T-helper 2 cell treated with Interferon-gamma antibody and Interleukin-4, amounts not matched to agents 5 μg/mL and 100 μg/mL, for 36 hours (primary cell): ENCODE results near the gene RNU2-63P.
A peak's percentile ranks its signal among the peaks of the same experiment; 100 is the strongest.
"Not testable (repeated sequence)": the region's sequence is repeated elsewhere in the genome, so short reads cannot be mapped to it uniquely, and the experiment has no call there.

Experiments used
- DNase-seq: peaks from one replicate; pipeline ENCODE4 v3.0.0; 2021; ENCODE audit warnings: low spot score
- H3K27ac Mint-ChIP-seq: one replicate; pipeline ENCODE4 v1.8.0; 2021; ENCODE audit warnings: mild to moderate bottlenecking, mixed read lengths
- H3K27me3 Mint-ChIP-seq: one replicate; pipeline ENCODE4 v1.8.0; 2021; ENCODE audit warnings: low read depth, mixed read lengths
- H3K36me3 Mint-ChIP-seq: one replicate; pipeline ENCODE4 v1.8.0; 2021; ENCODE audit warnings: low read depth, mixed read lengths
- H3K4me1 Mint-ChIP-seq: one replicate; pipeline ENCODE4 v1.8.0; 2021; ENCODE audit warnings: low read depth, mixed read lengths
- H3K4me3 Mint-ChIP-seq: one replicate; pipeline ENCODE4 v1.8.0; 2022; ENCODE audit warnings: mild to moderate bottlenecking, moderate library complexity, mixed read lengths
- H3K9me3 Mint-ChIP-seq: one replicate; pipeline ENCODE4 v1.8.0; 2021; ENCODE audit warnings: mixed read lengths

Gene RNU2-63P

GRCh38 chr2:88017780-88018038 lies 1.4 kb upstream of the RNU2-63P start:
- not testable (repeated sequence) for H3K27me3 Mint-ChIP-seq

GRCh38 chr2:88016960-88017779 lies 823 bp upstream of the RNU2-63P start:
- H3K9me3 Mint-ChIP-seq = peaks cover 7% of the 10 kb centered on the region
- DNase-seq = no peak
- no peaks in the 10 kb centered on the region for H3K27me3 Mint-ChIP-seq
- H3K4me1 Mint-ChIP-seq = peaks cover 20% of the 10 kb centered on the region
- peaks cover 2% of the 10 kb centered on the region for H3K36me3 Mint-ChIP-seq
- H3K4me3 Mint-ChIP-seq = peak overlapping the region; percentile 98
- H3K27ac Mint-ChIP-seq = peak overlapping the region; percentile 99

More at GRCh38 chr2:88017780-88018038, 1.4 kb upstream of the RNU2-63P start:
- not testable (repeated sequence) for H3K9me3 Mint-ChIP-seq, H3K36me3 Mint-ChIP-seq, DNase-seq
- peak overlapping the region; percentile 98 for H3K4me3 Mint-ChIP-seq
- H3K27ac Mint-ChIP-seq = peak overlapping the region; percentile 71
- peaks cover 20% of the 10 kb centered on the region for H3K4me1 Mint-ChIP-seq

- Mint-ChIP-seq H3K27me3 (no peaks in the 10 kb centered on the region), H3K36me3 (no peaks in the 10 kb centered on the region), H3K4me3 (no peak overlapping the region), H3K27ac (no peak overlapping the region), H3K9me3 (no peaks in the 10 kb centered on the region), H3K4me1 (peaks cover 4% of the 10 kb centered on the region)
- no peak for DNase-seq
Measured at GRCh38 chr2:88011011-88011410, 5.3 kb downstream of the RNU2-63P start.

GRCh38 chr2:88010136-88010535 lies 6.2 kb downstream of the RNU2-63P start:
- H3K27me3 Mint-ChIP-seq = no peaks in the 10 kb centered on the region
- H3K36me3 Mint-ChIP-seq = no peaks in the 10 kb centered on the region
- H3K4me1 Mint-ChIP-seq = peaks cover 4% of the 10 kb centered on the region
- H3K9me3 Mint-ChIP-seq = no peaks in the 10 kb centered on the region
- no peak overlapping the region for H3K27ac Mint-ChIP-seq
- no peak for DNase-seq
- H3K4me3 Mint-ChIP-seq = no peak overlapping the region

- no peak for DNase-seq
- H3K9me3 Mint-ChIP-seq = no peaks in the 10 kb centered on the region
- H3K27me3 Mint-ChIP-seq = peaks cover 2% of the 10 kb centered on the region
- H3K4me1 Mint-ChIP-seq = peaks cover 2% of the 10 kb centered on the region
- no peak overlapping the region for H3K27ac Mint-ChIP-seq
- H3K36me3 Mint-ChIP-seq = no peaks in the 10 kb centered on the region
- H3K4me3 Mint-ChIP-seq = no peak overlapping the region
Measured at GRCh38 chr2:88006912-88007439, 9.4 kb downstream of the RNU2-63P start.

GRCh38 chr2:88005776-88006175 lies 10.6 kb downstream of the RNU2-63P start:
- H3K27me3 Mint-ChIP-seq = peaks cover 2% of the 10 kb centered on the region
- H3K4me3 Mint-ChIP-seq = no peak overlapping the region
- no peak for DNase-seq
- no peaks in the 10 kb centered on the region for H3K9me3 Mint-ChIP-seq
- no peaks in the 10 kb centered on the region for H3K36me3 Mint-ChIP-seq
- H3K4me1 Mint-ChIP-seq = peaks cover 7% of the 10 kb centered on the region
- no peak overlapping the region for H3K27ac Mint-ChIP-seq

GRCh38 chr2:88003074-88003755 lies 13.1 kb downstream of the RNU2-63P start:
- H3K27me3 Mint-ChIP-seq = peaks cover 2% of the 10 kb centered on the region
- H3K27ac Mint-ChIP-seq = no peak overlapping the region
- H3K9me3 Mint-ChIP-seq = no peaks in the 10 kb centered on the region
- no peak for DNase-seq
- no peak overlapping the region for H3K4me3 Mint-ChIP-seq
- peaks cover 5% of the 10 kb centered on the region for H3K4me1 Mint-ChIP-seq
- no peaks in the 10 kb centered on the region for H3K36me3 Mint-ChIP-seq

- no peak overlapping the region for H3K4me3 Mint-ChIP-seq
- DNase-seq = no peak
- H3K36me3 Mint-ChIP-seq = no peaks in the 10 kb centered on the region
- H3K9me3 Mint-ChIP-seq = no peaks in the 10 kb centered on the region
- H3K4me1 Mint-ChIP-seq = peaks cover 5% of the 10 kb centered on the region
- H3K27me3 Mint-ChIP-seq = peaks cover 2% of the 10 kb centered on the region
- H3K27ac Mint-ChIP-seq = no peak overlapping the region
Measured at GRCh38 chr2:88002359-88002707, 14.0 kb downstream of the RNU2-63P start.

GRCh38 chr2:88000474-88000873 lies 15.9 kb downstream of the RNU2-63P start:
- not testable (repeated sequence) for H3K27me3 Mint-ChIP-seq, H3K4me1 Mint-ChIP-seq, DNase-seq, H3K27ac Mint-ChIP-seq, H3K9me3 Mint-ChIP-seq, H3K36me3 Mint-ChIP-seq, H3K4me3 Mint-ChIP-seq

- DNase-seq = no peak
- no peak overlapping the region for H3K27ac Mint-ChIP-seq
- no peak overlapping the region for H3K4me3 Mint-ChIP-seq
- no peaks in the 10 kb centered on the region for H3K36me3 Mint-ChIP-seq
- H3K27me3 Mint-ChIP-seq = no peaks in the 10 kb centered on the region
- peaks cover 2% of the 10 kb centered on the region for H3K4me1 Mint-ChIP-seq
- no peaks in the 10 kb centered on the region for H3K9me3 Mint-ChIP-seq
Measured at GRCh38 chr2:87996570-87996969, 19.8 kb downstream of the RNU2-63P start.

GRCh38 chr2:87995756-87996155 lies 20.6 kb downstream of the RNU2-63P start:
- DNase-seq = no peak

GRCh38 chr2:87994304-87994850 lies 22.0 kb downstream of the RNU2-63P start:
- H3K4me3 Mint-ChIP-seq, DNase-seq, H3K27me3 Mint-ChIP-seq, H3K27ac Mint-ChIP-seq, H3K9me3 Mint-ChIP-seq, H3K36me3 Mint-ChIP-seq, H3K4me1 Mint-ChIP-seq: not testable (repeated sequence)

More at GRCh38 chr2:87995756-87996155, 20.6 kb downstream of the RNU2-63P start:
- H3K27me3 Mint-ChIP-seq = no peaks in the 10 kb centered on the region
- no peaks in the 10 kb centered on the region for H3K9me3 Mint-ChIP-seq
- no peak overlapping the region for H3K4me3 Mint-ChIP-seq
- H3K27ac Mint-ChIP-seq = no peak overlapping the region
- no peaks in the 10 kb centered on the region for H3K36me3 Mint-ChIP-seq
- no peaks in the 10 kb centered on the region for H3K4me1 Mint-ChIP-seq

- H3K27me3 Mint-ChIP-seq = not testable (repeated sequence)
Measured at GRCh38 chr2:87992569-87992968, 23.8 kb downstream of the RNU2-63P start.

GRCh38 chr2:87987473-87987872 lies 28.9 kb downstream of the RNU2-63P start:
- not testable (repeated sequence) for H3K4me1 Mint-ChIP-seq, H3K27me3 Mint-ChIP-seq, H3K4me3 Mint-ChIP-seq, H3K9me3 Mint-ChIP-seq, H3K27ac Mint-ChIP-seq, DNase-seq, H3K36me3 Mint-ChIP-seq

More at GRCh38 chr2:87992569-87992968, 23.8 kb downstream of the RNU2-63P start:
- H3K36me3 Mint-ChIP-seq, H3K27ac Mint-ChIP-seq, H3K4me1 Mint-ChIP-seq, H3K4me3 Mint-ChIP-seq, DNase-seq, H3K9me3 Mint-ChIP-seq: not testable (repeated sequence)
